Thoracic aorta (tissue), 2 donors: ENCODE measurements around the gene ANO7. TPM values are rescaled to one million over a fixed set of nuclear protein-coding genes. Genes with fewer than 3 reads are reported as not detected.

Experiments
- ATAC-seq: fragments of 150-250 bp; one replicate; pipeline ENCODE4 v1.8.0; 2017; ENCODE audit warnings: low read depth; ENCODE audit not compliant: insufficient number of reproducible peaks, low FRiP score
- DNase-seq: peaks from one replicate; pipeline ENCODE4 v3.0.0-alpha.2; 2020; ENCODE audit warnings: low spot score
- H3K27ac ChIP-seq, 2 donors: fragments of 200-600 bp; sonication (generic); 1 replicate in 1 of 2; 2 replicates in 1 of 2; pipeline ENCODE4 v1.5.1; 2016; ENCODE audit warnings: mild to moderate bottlenecking in 2 of 2, moderate library complexity in 2 of 2
- H3K27me3 ChIP-seq: fragments of 200-600 bp; sonication (generic); replicated peaks from 2 replicates; pipeline ENCODE4 v1.6.0; 2016; ENCODE audit warnings: mild to moderate bottlenecking; ENCODE audit not compliant: insufficient read depth
- H3K36me3 ChIP-seq: fragments of 200-600 bp; sonication (generic); one replicate; pipeline ENCODE4 v1.5.1; 2016
- H3K4me1 ChIP-seq, 2 donors: fragments of 200-600 bp; sonication (generic); 1 replicate in 1 of 2; 2 replicates in 1 of 2; pipeline versions ENCODE4 v1.5.1 to v1.6.0; 2016; ENCODE audit warnings: low read depth in 2 of 2, mild to moderate bottlenecking in 1 of 2; ENCODE audit not compliant: control insufficient read depth in 1 of 2
- H3K4me3 ChIP-seq: fragments of 200-600 bp; sonication (generic); 2 replicates; pipeline ENCODE4 v1.5.1; 2016; ENCODE audit warnings: mild to moderate bottlenecking
- H3K9me3 ChIP-seq: fragments of 200-600 bp; sonication (generic); 2 replicates; pipeline ENCODE4 v1.5.1; 2016
- CTCF ChIP-seq: fragments of 200-600 bp; sonication (generic); IDR thresholded peaks from one replicate; pipeline ENCODE4 v1.5.1; 2019; ENCODE audit warnings: antibody characterized with exemption
- total RNA-seq, 2 donors: library from RNA; depleted of rRNA; stranded (reverse); fragments of >200 nt; gene quantifications; one replicate each; pipeline versions ENCODE4 v1.1.0 to v1.2.3, GENCODE V29; 2016

Gene ANO7
- total RNA-seq, 2 donors from 2014 or later, result 0.27 to 1.2 TPM

- TF ChIP-seq CTCF, result no peak
- Histone ChIP-seq H3K27me3 (no peaks in the 10 kb centered on the region), H3K4me3 (peak overlapping the region; percentile 97), H3K36me3 (peaks cover 21% of the 10 kb centered on the region), H3K9me3 (no peaks in the 10 kb centered on the region), H3K27ac (no peak overlapping the region), H3K4me1 (peaks cover 26 to 42% of the 10 kb centered on the region in 2 donors)
- no peak for DNase-seq
- ATAC-seq, result no peak
Measured at GRCh38 chr2:241269707-241270520, 81.4 kb downstream of the ANO7 start.

- TF ChIP-seq CTCF, result no peak
- peaks cover 15% of the 10 kb centered on the region for H3K36me3 ChIP-seq
- no peak for ATAC-seq
- peak overlapping the region; percentile 97 for H3K4me3 ChIP-seq
- no peaks in the 10 kb centered on the region for H3K9me3 ChIP-seq
- H3K4me1 ChIP-seq, result peaks cover 26 to 42% of the 10 kb centered on the region in 2 donors
- H3K27ac ChIP-seq, result no peak overlapping the region
- no peak for DNase-seq
- H3K27me3 ChIP-seq, result no peaks in the 10 kb centered on the region
Measured at GRCh38 chr2:241270531-241270930, 82.1 kb downstream of the ANO7 start.

GRCh38 chr2:241271706-241272302 lies 83.3 kb downstream of the ANO7 start:
- DNase-seq (peak; percentile 66), ATAC-seq (peak; percentile 74)
- H3K4me1 ChIP-seq, result peaks cover 26 to 42% of the 10 kb centered on the region in 2 donors
- peaks cover 6% of the 10 kb centered on the region for H3K36me3 ChIP-seq
- H3K27me3 ChIP-seq, result no peaks in the 10 kb centered on the region
- H3K9me3 ChIP-seq, result no peaks in the 10 kb centered on the region
- H3K4me3 ChIP-seq, result peak overlapping the region; percentile 97
- H3K27ac ChIP-seq, result peak overlapping the region; percentile 93 to 94
- no peak for TF ChIP-seq CTCF

- Histone ChIP-seq H3K9me3 (no peaks in the 10 kb centered on the region), H3K36me3 (peaks cover 6% of the 10 kb centered on the region), H3K27me3 (no peaks in the 10 kb centered on the region), H3K4me3 (peak overlapping the region; percentile 97), H3K4me1 (peaks cover 26 to 42% of the 10 kb centered on the region in 2 donors), H3K27ac (peak overlapping the region; percentile 93 to 94)
- DNase-seq, result peak; percentile 21
- TF ChIP-seq CTCF, result no peak
- peak; percentile 56 for ATAC-seq
Measured at GRCh38 chr2:241272303-241273209, 84.1 kb downstream of the ANO7 start.
